Daoy (cell line): ENCODE results near the gene PLPP4. TPM values are rescaled to one million over a fixed set of nuclear protein-coding genes. Genes with fewer than 3 reads are reported as not detected.
A peak's percentile ranks its signal among the peaks of the same experiment; 100 is the strongest.

Experiments used
- DNase-seq: peaks from one replicate; pipeline ENCODE4 v3.0.0-alpha.2; 2015; ENCODE audit warnings: low read depth
- total RNA-seq: library from RNA; depleted of rRNA; stranded (reverse); fragments of >200 nt; shearing (Covaris generic); gene quantifications from 2 replicates; pipeline ENCODE4 v1.2.3, GENCODE V29; 2014; rRNA removed

Gene PLPP4
- total RNA-seq = 3.9 and 15.8 TPM in 2 replicates

DNA sequence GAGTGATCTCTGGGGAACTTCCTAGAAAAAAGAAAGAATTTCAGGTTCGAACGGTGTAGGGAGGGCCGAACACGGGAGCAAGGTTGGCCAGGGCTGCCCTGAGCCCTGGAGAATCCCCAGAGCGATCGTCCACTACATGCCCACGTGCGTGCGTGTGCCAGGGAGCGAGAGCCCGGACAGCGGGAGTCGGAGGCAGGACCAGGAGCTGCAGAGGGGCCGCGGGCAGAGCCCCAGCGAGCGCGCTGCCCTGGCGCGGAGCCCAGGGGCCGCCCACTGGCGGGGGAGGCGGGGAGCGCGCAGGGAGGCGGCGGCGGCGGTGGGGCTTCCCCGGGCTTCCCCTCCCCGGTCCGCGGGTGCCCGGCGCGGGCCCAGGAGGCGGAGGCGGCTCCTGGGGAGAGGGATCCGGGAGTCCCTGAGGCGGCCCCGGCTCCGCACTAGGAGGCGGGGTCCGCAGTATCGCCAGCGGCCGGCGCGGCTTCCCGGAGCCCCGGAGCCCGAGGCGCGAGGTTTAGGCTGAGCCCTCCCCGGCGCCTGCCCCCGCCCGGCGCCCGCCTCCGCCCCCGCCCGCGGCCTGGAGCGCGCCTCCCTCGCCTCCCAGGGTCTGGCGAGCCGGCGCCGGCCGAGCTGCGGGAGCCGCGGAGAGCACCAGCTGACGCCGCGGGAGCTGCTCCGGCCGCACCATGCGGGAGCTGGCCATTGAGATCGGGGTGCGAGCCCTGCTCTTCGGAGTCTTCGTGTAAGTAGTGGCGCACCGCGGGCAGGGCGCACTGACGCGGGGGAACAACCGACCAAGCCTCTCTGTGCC is at the start of gene PLPP4:
TSS of gene PLPP4 (plus strand) at position 602 of the 805 bp plus-strand sequence. CDS start at position 681, 79 bp downstream.
- DNase-seq = peak; percentile 64

DNA sequence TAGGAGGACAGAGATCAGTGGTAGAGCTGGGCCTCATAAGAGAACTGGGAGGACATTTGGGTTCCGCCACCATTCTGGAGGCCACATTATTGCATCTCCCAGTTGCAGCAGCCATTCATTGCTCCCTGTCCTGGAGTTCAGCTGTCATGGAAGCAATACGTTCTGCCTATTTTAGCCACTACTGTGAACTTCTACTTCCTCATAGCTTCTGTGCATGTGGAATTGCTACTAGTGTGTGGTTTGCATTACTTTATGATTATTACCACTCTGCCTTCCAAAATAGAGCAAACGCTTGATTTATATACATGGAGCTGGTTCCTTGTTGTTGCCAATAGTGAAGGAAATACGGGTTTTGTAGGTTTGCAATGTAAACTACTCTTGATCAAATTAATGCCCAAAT is 47.2 kb upstream of the PLPP4 start:
- no peak for DNase-seq

DNA sequence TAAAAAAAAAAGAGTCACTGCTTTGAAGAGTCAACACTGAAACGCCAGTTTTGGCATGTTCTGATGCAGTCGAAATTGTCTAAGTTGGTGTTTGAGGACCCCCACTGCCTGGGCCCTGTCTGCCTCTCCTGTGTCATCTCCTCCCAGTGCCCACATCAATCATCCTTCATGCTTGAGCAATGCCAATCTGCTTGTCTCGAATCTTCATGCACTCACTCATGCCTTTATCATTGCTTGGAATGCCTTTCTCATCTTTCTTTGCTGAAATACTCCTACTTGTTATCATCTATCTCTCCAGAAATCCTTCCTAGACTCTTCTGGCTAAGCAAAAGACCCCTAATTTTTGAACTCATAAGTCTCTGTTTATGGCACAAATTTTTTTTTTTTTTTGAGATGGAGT is 42.1 kb upstream of the PLPP4 start:
- no peak for DNase-seq

DNA sequence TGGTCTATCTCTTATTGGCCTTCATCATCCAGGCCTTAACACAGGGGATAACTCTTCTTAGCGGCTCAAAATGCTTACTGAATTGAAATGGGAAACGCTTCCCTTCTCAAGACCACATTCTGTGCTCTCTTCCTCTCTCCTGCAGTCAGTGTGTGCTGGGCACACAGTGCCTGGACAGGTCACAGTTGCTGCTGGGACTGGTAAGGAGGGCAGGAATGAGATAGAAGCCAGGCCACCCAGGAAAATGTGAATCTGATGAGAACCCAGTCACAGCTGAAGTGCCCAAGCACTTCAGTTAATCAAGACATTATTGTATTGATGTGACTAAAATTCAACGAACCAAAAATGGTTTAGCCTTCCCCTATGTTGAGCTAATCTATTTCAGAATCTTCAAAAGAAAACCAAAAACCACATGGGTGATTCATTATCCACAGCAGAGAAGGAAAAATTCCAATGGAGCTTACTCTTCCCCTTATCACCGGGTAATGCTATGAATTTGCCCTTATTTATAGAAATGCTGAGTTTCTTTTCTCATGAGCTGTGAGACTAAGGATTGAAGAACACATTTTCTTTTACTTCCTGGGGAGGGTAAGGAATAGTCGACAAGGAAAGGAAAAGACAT is 41.2 kb upstream of the PLPP4 start:
- DNase-seq = peak; percentile 53

DNA sequence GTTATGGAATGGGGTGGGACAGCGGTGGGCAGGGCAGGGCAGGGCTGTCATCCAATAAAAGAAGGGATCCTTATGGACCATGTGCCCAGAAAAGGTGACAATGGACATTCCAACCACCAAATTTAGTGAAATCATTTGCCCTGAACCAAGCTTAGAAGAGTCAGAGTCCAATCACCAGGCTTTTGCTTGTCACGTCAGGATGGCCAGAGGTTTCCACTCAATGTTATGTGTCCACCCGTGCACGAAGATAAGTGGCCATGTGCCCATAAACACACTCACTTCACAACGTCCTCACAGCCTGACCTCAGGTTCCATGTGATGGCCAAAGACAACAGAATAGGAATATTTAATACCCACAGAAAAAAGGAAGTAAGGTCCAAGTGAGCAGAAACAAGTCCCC is 36.6 kb upstream of the PLPP4 start:
- DNase-seq = no peak

DNA sequence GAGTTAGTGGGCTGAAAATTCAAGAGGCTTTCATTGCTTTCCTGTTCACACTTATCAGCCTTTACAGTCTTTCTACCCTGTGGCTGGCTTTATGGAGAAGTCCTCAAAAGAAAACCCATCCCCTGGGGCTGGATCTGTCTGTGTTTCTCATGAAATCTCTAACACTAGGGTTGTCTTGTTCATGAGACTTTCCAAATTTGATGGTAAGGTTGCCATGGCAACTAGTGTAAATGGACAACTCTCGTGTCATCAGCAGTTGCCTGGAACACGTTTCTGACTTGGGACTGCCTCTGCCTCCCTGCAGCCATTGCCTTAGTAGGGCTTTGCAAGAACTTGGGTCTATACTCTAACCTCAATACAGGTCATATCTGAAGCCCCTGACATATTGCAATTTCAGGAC is 35.8 kb upstream of the PLPP4 start:
- DNase-seq = no peak

DNA sequence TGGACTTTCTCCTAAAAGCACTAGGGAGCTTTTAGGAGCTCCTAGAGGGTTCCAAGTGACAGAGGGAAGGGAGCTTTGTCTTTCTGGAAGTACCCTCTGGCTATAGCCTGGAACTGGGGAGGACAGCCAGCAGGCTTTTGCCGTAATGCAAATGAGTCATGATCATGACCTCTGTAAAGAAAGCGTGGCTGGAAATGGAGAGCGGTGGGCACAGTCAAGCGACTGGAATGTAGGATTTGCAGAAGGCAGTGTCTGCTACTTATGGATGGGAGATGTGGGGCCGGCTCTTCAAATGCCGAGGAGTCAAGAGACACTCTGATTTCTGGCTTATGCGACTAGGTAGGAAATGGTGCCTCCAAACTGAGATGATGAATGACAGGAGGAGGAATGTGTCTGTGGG is 34.6 kb upstream of the PLPP4 start:
- peak; percentile 77 for DNase-seq

DNA sequence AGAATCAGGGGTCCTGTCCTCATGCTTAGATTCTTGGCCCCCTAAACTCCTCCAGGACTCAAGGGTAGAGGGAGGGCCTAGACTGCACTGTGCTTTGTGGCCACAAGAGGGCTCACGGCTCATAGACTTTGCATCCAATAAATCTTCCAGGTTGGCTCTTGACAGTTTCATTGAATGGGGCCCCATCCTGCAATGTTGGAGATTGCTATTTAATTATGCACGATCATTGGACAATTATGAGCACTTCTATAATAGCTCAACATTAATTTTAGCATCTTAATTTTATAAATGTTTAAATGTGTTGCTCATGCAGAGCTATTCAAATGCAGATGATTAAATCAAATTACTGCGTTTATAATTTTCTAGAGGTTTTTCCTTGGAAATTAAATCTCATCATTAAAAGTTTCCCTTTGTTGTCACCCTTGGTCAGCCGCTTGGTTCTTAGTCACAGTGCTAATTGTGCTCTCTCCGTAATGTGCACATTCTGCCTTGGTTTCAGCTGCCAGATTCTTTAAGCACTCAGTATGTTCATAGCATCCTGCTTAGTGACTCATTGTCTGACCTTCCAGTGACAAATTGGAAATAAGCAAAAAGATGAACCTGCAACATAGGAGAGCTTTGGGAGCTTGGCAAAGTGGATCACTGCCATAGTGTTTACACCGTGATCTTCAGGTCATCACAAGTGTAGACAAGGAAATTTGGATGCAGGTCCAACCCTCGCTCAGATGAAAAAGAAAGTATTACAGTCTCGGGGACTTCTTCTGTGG is 33.4 kb upstream of the PLPP4 start:
- peak; percentile 72 for DNase-seq

DNA sequence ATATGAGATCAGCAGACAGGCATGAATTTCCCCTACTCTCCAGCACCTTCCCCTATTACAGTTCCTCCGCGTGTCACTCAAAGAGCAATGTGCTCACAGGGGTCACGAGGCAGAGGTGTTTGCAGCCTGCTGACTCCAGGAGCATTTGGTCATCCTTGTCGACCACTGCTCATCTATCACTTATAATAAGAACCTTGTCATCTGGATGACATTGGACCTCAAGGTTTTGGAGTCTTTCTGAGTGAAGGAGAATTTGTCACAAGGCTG is 32.9 kb upstream of the PLPP4 start:
- DNase-seq = peak; percentile 33

DNA sequence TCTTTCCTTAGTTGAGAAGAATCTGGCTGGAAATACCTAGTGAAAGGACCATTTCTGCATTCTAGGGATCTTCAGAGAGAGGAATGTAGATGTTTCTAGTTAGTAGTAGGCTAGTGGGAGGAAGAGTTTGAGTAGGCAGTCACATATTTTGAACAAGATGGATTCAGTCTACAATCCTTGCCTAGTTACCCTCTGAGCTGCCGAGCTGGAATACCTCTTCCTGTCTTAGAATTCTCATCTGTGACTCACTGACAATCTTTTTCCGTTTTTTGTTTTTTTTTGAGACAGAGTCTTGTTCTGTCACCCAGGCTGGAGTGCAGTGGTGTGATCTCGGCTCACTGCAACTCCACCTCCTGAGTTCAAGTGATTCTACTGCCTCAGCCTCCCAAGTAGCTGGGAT is 30.7 kb upstream of the PLPP4 start:
- no peak for DNase-seq

DNA sequence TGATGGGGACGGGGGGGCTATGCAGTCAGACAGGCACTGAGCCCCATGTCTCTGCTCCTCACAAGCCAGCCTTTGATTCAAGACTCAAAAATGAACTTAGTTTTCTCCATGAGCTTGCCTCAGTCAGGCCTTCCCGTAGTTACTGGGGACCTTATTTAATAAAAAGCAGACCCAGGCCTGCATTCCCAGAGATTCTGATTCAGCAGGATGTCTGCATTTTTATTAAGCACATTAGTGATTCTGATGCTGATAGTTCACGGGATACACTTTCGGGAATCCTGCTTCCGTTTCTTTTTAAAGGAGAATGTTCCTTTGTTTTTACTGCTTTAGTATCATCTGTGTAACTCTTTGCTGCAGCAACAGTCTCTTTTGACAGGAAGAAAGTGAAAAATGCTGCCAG is 28.3 kb upstream of the PLPP4 start:
- no peak for DNase-seq

DNA sequence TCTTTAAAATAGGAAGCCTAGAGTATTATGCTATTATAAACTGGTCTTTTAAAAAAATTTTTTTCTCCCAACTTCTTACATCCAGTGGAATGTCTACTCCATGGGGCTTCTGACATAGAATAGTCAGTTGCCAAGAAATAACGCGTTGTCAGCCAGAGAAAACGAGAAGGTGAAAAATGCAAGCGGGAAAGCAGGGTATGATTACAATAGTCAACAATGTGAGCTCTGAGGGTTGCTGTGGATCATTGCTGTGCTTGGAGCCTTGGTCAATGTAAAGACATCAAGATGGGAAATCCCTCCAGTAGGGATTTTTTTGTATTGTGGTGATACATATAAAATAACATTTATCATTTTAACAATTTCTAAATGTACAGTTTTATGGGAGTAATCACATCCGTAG is 27.6 kb upstream of the PLPP4 start:
- no peak for DNase-seq

DNA sequence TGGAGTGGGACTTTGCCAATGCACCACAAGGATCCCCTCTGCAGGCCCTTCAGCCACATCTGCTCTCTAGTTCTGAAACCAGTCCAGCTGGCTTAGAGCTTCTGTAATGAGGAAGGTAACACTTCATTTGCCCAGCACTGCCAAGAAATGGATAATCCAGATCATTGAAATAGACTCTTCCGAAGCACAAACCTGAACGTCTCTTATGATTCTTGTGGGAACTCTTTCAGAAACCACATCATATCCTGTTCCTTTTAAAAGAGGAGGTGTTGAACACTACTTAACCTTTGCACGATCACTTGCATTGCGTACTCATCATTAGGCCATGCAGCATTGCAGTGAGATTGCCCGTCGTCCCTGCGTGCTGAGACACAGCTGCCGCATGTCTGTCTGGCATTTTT is 25.8 kb upstream of the PLPP4 start:
- DNase-seq = no peak

DNA sequence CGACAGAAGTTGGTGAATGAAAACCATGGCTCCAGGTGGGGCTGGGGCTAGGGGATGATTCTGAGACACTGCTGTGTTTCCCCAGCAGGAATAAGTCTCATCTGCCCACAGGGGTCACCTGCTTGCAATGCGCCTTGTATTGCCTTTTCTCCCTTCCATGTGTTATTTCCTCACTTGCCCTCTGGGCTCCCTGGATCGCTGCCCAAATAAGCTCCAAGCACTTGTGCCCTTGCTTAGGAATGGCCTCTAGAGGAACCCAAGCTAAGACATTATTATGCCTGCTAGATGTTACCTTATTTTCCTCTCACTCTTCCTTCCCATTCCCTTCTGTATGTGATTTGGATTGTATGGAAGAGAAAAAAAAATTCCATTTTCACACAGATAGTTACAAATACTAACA is 24.8 kb upstream of the PLPP4 start:
- no peak for DNase-seq

DNA sequence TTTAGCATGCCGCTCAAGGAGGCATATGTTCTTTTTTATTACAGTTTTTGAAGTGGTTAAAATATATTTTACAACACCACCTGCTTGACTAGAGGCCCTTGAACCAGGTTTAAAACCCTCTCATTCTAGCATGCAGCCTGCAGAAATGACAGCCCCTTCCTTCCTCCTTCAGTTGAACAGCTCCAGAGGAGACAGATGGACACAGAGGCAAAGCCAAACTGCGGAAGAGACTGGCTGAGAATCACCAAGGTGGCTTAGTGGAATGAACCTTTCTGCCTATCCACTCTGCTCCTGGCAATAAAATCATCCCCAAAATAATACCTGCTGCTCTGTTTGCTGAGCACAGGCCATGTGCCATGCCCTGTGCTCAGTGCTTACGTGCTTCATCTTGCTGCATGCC is 23.9 kb upstream of the PLPP4 start:
- DNase-seq = no peak

DNA sequence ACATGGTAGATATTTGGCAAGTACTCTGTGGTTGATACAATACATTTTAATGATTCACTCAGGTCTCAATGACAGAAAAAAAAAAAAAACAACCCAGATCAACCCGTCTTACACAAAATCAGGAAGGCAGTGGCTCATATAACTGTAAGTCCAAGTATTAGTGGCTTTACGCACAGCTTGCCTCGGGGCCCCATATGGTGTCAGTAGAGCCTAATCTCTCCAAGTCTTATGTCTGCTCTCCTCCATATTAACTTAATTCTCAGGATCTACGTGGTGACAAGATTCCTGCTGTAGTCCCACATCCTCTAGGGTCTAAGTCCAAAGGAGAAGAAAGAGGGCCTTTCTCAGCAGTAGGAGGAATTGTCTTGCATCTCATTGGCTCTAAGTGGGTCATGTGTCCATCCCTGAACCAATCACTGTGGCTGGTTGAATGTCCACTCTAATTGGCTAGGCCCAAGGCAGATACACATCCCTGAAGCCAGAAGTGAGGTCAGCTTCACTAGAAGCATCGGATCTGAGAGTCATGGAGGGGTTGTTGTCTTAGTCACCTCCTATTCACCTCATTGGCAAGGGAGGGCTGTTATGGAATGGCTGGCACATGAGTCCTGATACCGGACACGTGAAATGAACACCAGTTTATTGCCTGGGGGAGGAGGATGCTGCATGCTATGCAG is 20.5 kb upstream of the PLPP4 start:
- no peak for DNase-seq

DNA sequence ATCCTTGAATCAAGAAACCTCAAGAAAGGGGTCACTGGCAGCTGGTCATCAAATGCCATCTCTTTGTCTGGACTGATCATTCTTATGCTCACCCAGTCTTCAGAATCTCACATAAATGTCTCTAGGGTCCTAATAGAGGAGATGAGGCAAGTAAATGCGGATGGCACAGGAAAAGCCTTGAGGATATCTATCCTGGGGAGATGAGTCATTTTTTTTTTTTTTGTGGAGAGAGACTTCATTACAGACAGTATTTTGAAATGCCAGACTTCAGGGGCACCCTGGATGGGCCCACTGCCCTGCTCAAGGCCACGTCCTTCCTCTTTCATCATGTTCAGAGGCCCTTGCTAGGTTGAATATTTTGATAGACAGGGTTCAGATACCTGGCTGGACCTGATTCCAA is 19.5 kb upstream of the PLPP4 start:
- no peak for DNase-seq

DNA sequence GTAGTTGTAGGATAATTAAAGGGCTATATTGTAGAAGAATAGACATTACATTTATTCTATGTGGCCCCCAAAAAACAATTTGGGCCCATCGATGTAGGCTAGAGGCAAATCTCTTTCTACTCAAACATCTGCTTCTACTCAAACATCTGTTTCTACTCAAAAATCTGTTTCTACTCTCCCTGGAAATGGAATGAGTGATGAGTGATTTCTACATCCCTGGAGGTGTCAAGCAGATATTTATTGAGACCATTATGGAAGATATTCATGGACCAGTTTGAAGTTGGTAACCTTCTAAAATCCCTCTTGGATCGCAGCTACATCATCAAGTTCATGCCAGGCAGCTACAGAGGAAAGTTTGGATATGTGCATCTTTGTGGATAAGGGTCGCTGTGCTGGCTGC is 5.1 kb upstream of the PLPP4 start:
- no peak for DNase-seq

DNA sequence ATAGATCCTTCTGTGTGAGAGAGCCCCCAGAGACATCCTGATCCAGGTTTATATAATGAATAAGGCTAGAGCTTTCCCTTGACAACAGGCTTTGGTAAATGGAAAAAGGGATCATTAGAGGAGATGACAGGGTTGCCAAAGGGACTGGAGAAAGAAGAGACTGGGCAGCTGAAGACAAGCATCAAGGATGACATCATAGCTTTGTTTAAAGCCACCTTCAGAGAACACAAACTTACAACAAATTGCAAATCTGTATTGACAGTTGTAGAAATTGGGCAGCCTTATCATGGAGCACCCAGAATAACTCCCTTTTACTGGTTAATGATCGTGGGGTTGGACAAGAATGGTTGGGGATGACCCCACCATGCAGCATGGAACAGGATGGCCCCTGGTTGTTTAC is 3.7 kb upstream of the PLPP4 start:
- DNase-seq = no peak

DNA sequence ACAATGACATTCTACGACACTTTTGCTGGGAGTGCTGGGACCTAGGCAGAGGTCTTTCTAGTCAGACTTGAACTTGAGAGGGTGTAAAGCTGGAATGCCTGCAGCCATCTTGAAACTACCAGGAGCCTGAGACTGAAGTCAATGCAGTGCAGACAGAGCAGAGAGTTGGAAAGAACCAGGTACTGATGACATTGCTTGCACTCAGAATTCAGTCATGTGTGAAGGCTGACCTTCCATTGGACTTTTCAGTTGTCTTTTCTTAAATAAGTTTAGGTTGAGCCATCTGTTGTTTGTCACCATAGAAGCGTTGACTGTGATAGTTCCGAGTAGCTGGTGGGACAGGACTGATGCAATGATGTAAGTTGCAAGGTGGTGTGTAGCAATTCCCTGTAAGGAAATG is 3.1 kb upstream of the PLPP4 start:
- DNase-seq = no peak

DNA sequence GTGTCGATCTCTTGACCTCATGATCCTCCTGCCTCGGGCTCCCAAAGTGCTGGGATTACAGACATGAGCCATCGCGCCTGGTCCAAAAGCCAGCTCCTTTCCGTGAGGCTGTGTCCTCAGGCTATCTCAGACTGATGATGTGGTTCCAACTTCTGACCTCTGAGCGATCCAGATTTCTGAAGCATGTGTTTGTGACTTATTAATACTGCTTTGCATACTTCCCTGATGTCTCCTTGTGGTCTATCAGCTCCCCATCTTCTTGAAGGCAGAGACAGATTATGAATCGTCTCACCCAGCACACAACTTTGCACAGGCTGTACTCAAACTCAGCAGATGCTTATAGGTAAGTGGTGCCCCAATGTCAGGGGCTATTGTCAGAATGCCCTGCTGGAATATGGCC is 2.0 kb upstream of the PLPP4 start:
- DNase-seq = no peak

DNA sequence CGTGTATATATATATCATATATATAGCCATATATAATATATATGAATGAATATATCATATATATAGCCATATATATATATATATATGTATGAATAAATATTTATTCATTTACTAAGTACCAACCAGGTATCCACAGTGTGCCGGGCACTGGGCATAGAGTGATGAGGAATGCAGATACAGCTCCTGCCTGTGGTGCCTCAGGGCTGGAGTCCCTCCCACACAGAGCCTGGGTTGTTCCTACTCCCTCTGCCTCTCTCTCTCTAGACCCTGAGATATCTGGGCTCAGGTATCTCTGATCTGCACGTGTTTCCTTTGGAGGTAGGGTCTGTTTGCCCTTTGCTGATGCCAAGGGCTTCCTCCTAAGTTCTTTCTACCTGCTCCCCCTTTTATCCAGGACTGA is 1.4 kb upstream of the PLPP4 start:
- no peak for DNase-seq
